Measurements from ENCODE around the gene CEP128.
A peak's percentile ranks its signal among the peaks of the same experiment; 100 is the strongest.

CEP128 gene

GRCh38 chr14:80987235-80988032 lies 45.9 kb upstream of the CEP128 start (continued):
- TF ChIP-seq ZNF280C (tag by site-specific recombination; IDR thresholded peaks at IDR 0.05) (no peak), ZNF658 (tag by site-specific recombination; IDR thresholded peaks at IDR 0.05) (no peak), ZIC2 (tag by site-specific recombination; IDR thresholded peaks at IDR 0.05) (no peak), ZNF391 (tag by site-specific recombination; IDR thresholded peaks at IDR 0.05; ENCODE audit: borderline replicate concordance, low read depth) (no peak), ZNF433 (tag by site-specific recombination; IDR thresholded peaks at IDR 0.05; ENCODE audit: low read depth) (no peak), ZNF600 (tag by site-specific recombination; IDR thresholded peaks at IDR 0.05) (no peak), ZNF629 (tag by site-specific recombination; IDR thresholded peaks at IDR 0.05) (no peak), WT1 (tag by site-specific recombination; IDR thresholded peaks at IDR 0.05) (peak; percentile 82), ZNF2 (tag by site-specific recombination; IDR thresholded peaks at IDR 0.05) (peak; percentile 32; the same call in 1 of the 2 replicates), ZNF704 (tag by site-specific recombination; IDR thresholded peaks at IDR 0.05) (no peak), ZNF350 (tag by site-specific recombination; IDR thresholded peaks at IDR 0.05) (no peak), ZNF692 (tag by site-specific recombination; IDR thresholded peaks at IDR 0.05) (no peak), ZSCAN4 (tag by site-specific recombination; IDR thresholded peaks at IDR 0.05) (no peak), ZNF114 (tag by site-specific recombination; IDR thresholded peaks at IDR 0.05) (no peak), TRIM28 (IDR thresholded peaks at IDR 0.05; ENCODE audit: borderline replicate concordance, low read length) (peak; percentile 44; the same call in 1 of the 2 replicates), ZNF404 (tag by site-specific recombination; IDR thresholded peaks at IDR 0.05) (no peak), ZNF555 (tag by site-specific recombination; conservative IDR thresholded peaks at IDR 0.05) (no peak), ZBTB20 (tag by site-specific recombination; IDR thresholded peaks at IDR 0.05) (no peak), ZNF501 (tag by site-specific recombination; IDR thresholded peaks at IDR 0.05) (no peak), ZNF155 (tag by site-specific recombination; IDR thresholded peaks at IDR 0.05) (no peak), ZNF280D (tag by site-specific recombination; IDR thresholded peaks at IDR 0.05) (no peak), RBAK (tag by site-specific recombination; IDR thresholded peaks at IDR 0.05) (no peak), ZBTB48 (tag by site-specific recombination; IDR thresholded peaks at IDR 0.05) (no peak), ZNF449 (tag by site-specific recombination; IDR thresholded peaks at IDR 0.05) (no peak), ZNF341 (tag by site-specific recombination; IDR thresholded peaks at IDR 0.05; ENCODE audit: low read depth) (no peak), HOXD13 (CRISPR knock-in tag; IDR thresholded peaks at IDR 0.05; ENCODE audit: borderline replicate concordance) (no peak), ZNF626 (tag by site-specific recombination; IDR thresholded peaks at IDR 0.05) (no peak), ZNF580 (tag by site-specific recombination; IDR thresholded peaks at IDR 0.05) (0 out of 2 replicates have a peak, but pooled peaks have one; percentile 23), ZFHX2 (tag by site-specific recombination; conservative IDR thresholded peaks at IDR 0.05) (no peak), ZNF335 (tag by site-specific recombination; conservative IDR thresholded peaks at IDR 0.05) (0 out of 2 replicates have a peak, but pooled peaks have one; percentile 30)

All from HEK293 (cell line).